Coronary artery (tissue), 2 donors: ENCODE results near the gene ZNF317.
A peak's percentile ranks its signal among the peaks of the same experiment; 100 is the strongest.
"Not testable (repeated sequence)": the region's sequence is repeated elsewhere in the genome, so short reads cannot be mapped to it uniquely, and the experiment has no call there.

ENCODE experiments used
- DNase-seq: peaks from one replicate; pipeline ENCODE4 v3.0.0-alpha.2; 2017; ENCODE audit warnings: low spot score
- H3K27ac ChIP-seq, 2 donors: fragments of 200-600 bp; sonication (generic); one replicate each; pipeline ENCODE4 v1.5.1; 2016 to 2019
- H3K4me3 ChIP-seq: fragments of 200-600 bp; sonication (generic); 2 replicates; pipeline ENCODE4 v1.5.1; 2016; ENCODE audit warnings: mild to moderate bottlenecking, moderate library complexity
- CTCF ChIP-seq: fragments of 200-600 bp; sonication (generic); IDR thresholded peaks from one replicate; pipeline ENCODE4 v1.5.1; 2019; ENCODE audit warnings: antibody characterized with exemption

The ZNF317 gene

GRCh38 chr19:9189535-9189934, 49.3 kb downstream of the ZNF317 start:
- DNase-seq: no peak
- no peak for TF ChIP-seq CTCF
- Histone ChIP-seq H3K4me3 (no peak overlapping the region), H3K27ac (no peak overlapping the region)

GRCh38 chr19:9198044-9198443, 57.8 kb downstream of the ZNF317 start:
- DNase-seq, H3K27ac ChIP-seq, H3K4me3 ChIP-seq: not testable (repeated sequence)

GRCh38 chr19:9205501-9206113, 65.4 kb downstream of the ZNF317 start:
- no peak for DNase-seq
- Histone ChIP-seq H3K27ac (no peak overlapping the region), H3K4me3 (peak overlapping the region; percentile 65)
- TF ChIP-seq CTCF: peak; percentile 80
